Measurements from ENCODE around the gene AKAP5. TPM values are rescaled to one million over a fixed set of nuclear protein-coding genes. Genes with fewer than 3 reads are reported as not detected.
A peak's percentile ranks its signal among the peaks of the same experiment; 100 is the strongest.

AKAP5 gene
- total and polyA plus RNA-seq, 8 donors: 1.7 to 3.6 (median 2.8) TPM

- H3K27ac ChIP-seq: peak within 1 kb of the TSS; percentile 100
- peak within 1 kb of the TSS; percentile 86 for H3K4me3 ChIP-seq
- no peak for TF ChIP-seq CTCF (IDR thresholded peaks at IDR 0.05)
- peak; percentile 88 to 97 (median 95) for DNase-seq
- no peaks in the 10 kb centered on the region for H3K36me3 ChIP-seq
- no peaks in the 10 kb centered on the region for H3K9me3 ChIP-seq
- ATAC-seq: peak; percentile 75
- no peaks in the 10 kb centered on the region for H3K27me3 ChIP-seq
- intact Hi-C loops (cut with DNase I): no loop called here
- peaks cover 36 to 70% of the 10 kb centered on the region in 2 donors for H3K4me1 ChIP-seq
Measured at GRCh38 chr14:64503434-64504309, 38.4 kb downstream of the AKAP5 start, which contains the start of gene ZBTB25. ZBTB25 (minus strand) TSS chr14:64503838; CDS start chr14:64490533, 13,305 bp downstream.

- peak; percentile 83 to 97 (median 91) for DNase-seq
- H3K27ac ChIP-seq: peak within 1 kb of the TSS; percentile 100
- peak; percentile 61 for ATAC-seq
- peak within 1 kb of the TSS; percentile 86 for H3K4me3 ChIP-seq
- intact Hi-C loops (cut with DNase I): no loop called here
- no peaks in the 10 kb centered on the region for H3K27me3 ChIP-seq
- H3K4me1 ChIP-seq: peaks cover 44 to 75% of the 10 kb centered on the region in 2 donors
- H3K36me3 ChIP-seq: no peaks in the 10 kb centered on the region
- no peaks in the 10 kb centered on the region for H3K9me3 ChIP-seq
- TF ChIP-seq CTCF (IDR thresholded peaks at IDR 0.05): no peak
Measured at GRCh38 chr14:64504310-64504896, 39.1 kb downstream of the AKAP5 start, which contains the start of gene ZBTB1. ZBTB1 (plus strand) TSS chr14:64504770; CDS start chr14:64521505, 16,735 bp downstream.

- TF ChIP-seq CTCF (IDR thresholded peaks at IDR 0.05): no peak
- intact Hi-C loops (cut with DNase I): no loop called here
- H3K36me3 ChIP-seq: no peaks in the 10 kb centered on the region
- peak overlapping the region; percentile 86 for H3K4me3 ChIP-seq
- peak; percentile 61 for ATAC-seq
- peaks cover 44 to 74% of the 10 kb centered on the region in 2 donors for H3K4me1 ChIP-seq
- H3K27ac ChIP-seq: peak overlapping the region; percentile 100
- DNase-seq: peak; percentile 89 to 96 (median 93)
- H3K27me3 ChIP-seq: no peaks in the 10 kb centered on the region
- no peaks in the 10 kb centered on the region for H3K9me3 ChIP-seq
Measured at GRCh38 chr14:64504897-64505794, 39.8 kb downstream of the AKAP5 start.

- ATAC-seq (no peak), DNase-seq (no peak)
- no peaks in the 10 kb centered on the region for H3K9me3 ChIP-seq
- peak overlapping the region; percentile 49 to 100 for H3K27ac ChIP-seq
- H3K4me1 ChIP-seq: peaks cover 50 to 74% of the 10 kb centered on the region in 2 donors
- no peaks in the 10 kb centered on the region for H3K36me3 ChIP-seq
- H3K4me3 ChIP-seq: peak overlapping the region in 1 of 2 donors; percentile 86
- intact Hi-C loops (cut with DNase I): no loop called here
- H3K27me3 ChIP-seq: no peaks in the 10 kb centered on the region
- TF ChIP-seq CTCF (IDR thresholded peaks at IDR 0.05): no peak
Measured at GRCh38 chr14:64506721-64507120, 41.4 kb downstream of the AKAP5 start.
